ENCODE measurements around the gene IFITM10. TPM values are rescaled to one million over a fixed set of nuclear protein-coding genes. Genes with fewer than 3 reads are reported as not detected.

Gene IFITM10
- total RNA-seq, 4 donors from 2014 or later = 0.13 to 0.85 (median 0.31) TPM; not detected in 1

- Histone ChIP-seq H3K4me1 (peaks cover 0 to 15% (median 3%) of the 10 kb centered on the region in 3 donors), H3K9me3 (no peaks in the 10 kb centered on the region), H3K27ac (no peak overlapping the region), H3K27me3 (peaks cover 30% of the 10 kb centered on the region), H3K36me3 (no peaks in the 10 kb centered on the region), H3K4me3 (no peak overlapping the region)
- ATAC-seq = no peak
- TF ChIP-seq CTCF (IDR thresholded peaks at IDR 0.05) (no peak), EP300 (IDR thresholded peaks at IDR 0.05) (no peak), POLR2A (IDR thresholded peaks at IDR 0.05) (no peak), POLR2AphosphoS5 (IDR thresholded peaks at IDR 0.05) (no peak)
- WGBS, 2 donors (ENCODE audit: low coverage in 1 of 2) = 78 to 82% methylated on average over 5 to 10 of the region's 10 CpGs
Measured at GRCh38 chr11:1743585-1744136, 6.7 kb downstream of the IFITM10 start.

- H3K9me3 ChIP-seq = no peaks in the 10 kb centered on the region
- H3K4me3 ChIP-seq = no peak overlapping the region
- H3K4me1 ChIP-seq = peaks cover 0 to 8% (median 0%) of the 10 kb centered on the region in 3 donors
- no peaks in the 10 kb centered on the region for H3K36me3 ChIP-seq
- TF ChIP-seq CTCF (IDR thresholded peaks at IDR 0.05) (no peak), EP300 (IDR thresholded peaks at IDR 0.05) (no peak), POLR2A (IDR thresholded peaks at IDR 0.05) (no peak), POLR2AphosphoS5 (IDR thresholded peaks at IDR 0.05) (no peak)
- 85 to 87% methylated on average over 3 of the region's 3 CpGs for WGBS, 2 donors (ENCODE audit: low coverage in 1 of 2)
- H3K27me3 ChIP-seq = peaks cover 30% of the 10 kb centered on the region
- no peak for ATAC-seq
- H3K27ac ChIP-seq = no peak overlapping the region
Measured at GRCh38 chr11:1742869-1743584, 7.4 kb downstream of the IFITM10 start.

GRCh38 chr11:1742371-1742770, 8.0 kb downstream of the IFITM10 start:
- Histone ChIP-seq H3K4me1 (peaks cover 0 to 7% (median 0%) of the 10 kb centered on the region in 3 donors), H3K4me3 (no peak overlapping the region), H3K27ac (no peak overlapping the region), H3K9me3 (peaks cover 0 to 6% (median 0%) of the 10 kb centered on the region in 3 donors), H3K36me3 (no peaks in the 10 kb centered on the region), H3K27me3 (peaks cover 32% of the 10 kb centered on the region)
- no peak for ATAC-seq
- 65 to 90% methylated on average over 3 to 4 of the region's 4 CpGs for WGBS, 2 donors (ENCODE audit: low coverage in 1 of 2)
- TF ChIP-seq EP300 (IDR thresholded peaks at IDR 0.05) = no peak
- TF ChIP-seq CTCF (IDR thresholded peaks at IDR 0.05) = no peak
- TF ChIP-seq POLR2A (IDR thresholded peaks at IDR 0.05) = no peak
- TF ChIP-seq POLR2AphosphoS5 (IDR thresholded peaks at IDR 0.05) = no peak

GRCh38 chr11:1741741-1742140, 8.7 kb downstream of the IFITM10 start:
- ATAC-seq = no peak
- Histone ChIP-seq H3K36me3 (no peaks in the 10 kb centered on the region), H3K4me1 (peaks cover 0 to 7% (median 0%) of the 10 kb centered on the region in 3 donors), H3K27ac (no peak overlapping the region), H3K9me3 (peaks cover 0 to 12% (median 0%) of the 10 kb centered on the region in 3 donors), H3K27me3 (peaks cover 38% of the 10 kb centered on the region), H3K4me3 (no peak overlapping the region)
- TF ChIP-seq EP300 (IDR thresholded peaks at IDR 0.05) (no peak), POLR2A (IDR thresholded peaks at IDR 0.05) (no peak), POLR2AphosphoS5 (IDR thresholded peaks at IDR 0.05) (no peak), CTCF (IDR thresholded peaks at IDR 0.05) (no peak)
- 45% methylated on average over 2 of the region's 4 CpGs; no CpG with 5 or more reads in 1 of the 2 donors for WGBS, 2 donors (ENCODE audit: low coverage in 1 of 2)
